Fibroblast of peridontal ligament (primary cell): ENCODE data around the gene CD5L.

Source experiments
- DNase-seq: peaks from one replicate; pipeline ENCODE4 v3.0.0-alpha.2; 2010; ENCODE audit errors: extremely low read depth

Gene CD5L

DNA sequence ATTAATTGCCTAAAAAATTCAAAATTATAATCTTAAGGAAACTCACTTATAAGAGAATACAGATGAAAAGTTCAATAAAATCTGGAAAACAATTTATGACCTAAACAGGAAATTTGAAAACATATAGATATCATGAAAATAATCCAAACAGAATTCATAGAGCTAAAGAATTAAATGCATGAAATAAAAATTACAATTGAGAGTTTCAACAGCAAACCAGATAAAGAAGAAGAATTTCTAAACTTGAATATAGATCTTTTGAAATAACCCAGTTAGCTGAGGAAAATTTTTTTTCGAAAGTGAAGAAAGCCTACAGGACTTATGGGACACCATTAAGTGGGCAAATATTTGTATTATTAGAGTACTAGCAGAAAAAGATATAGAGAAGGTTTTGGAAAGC is 28.3 kb downstream of the CD5L start:
- no peak for DNase-seq

DNA sequence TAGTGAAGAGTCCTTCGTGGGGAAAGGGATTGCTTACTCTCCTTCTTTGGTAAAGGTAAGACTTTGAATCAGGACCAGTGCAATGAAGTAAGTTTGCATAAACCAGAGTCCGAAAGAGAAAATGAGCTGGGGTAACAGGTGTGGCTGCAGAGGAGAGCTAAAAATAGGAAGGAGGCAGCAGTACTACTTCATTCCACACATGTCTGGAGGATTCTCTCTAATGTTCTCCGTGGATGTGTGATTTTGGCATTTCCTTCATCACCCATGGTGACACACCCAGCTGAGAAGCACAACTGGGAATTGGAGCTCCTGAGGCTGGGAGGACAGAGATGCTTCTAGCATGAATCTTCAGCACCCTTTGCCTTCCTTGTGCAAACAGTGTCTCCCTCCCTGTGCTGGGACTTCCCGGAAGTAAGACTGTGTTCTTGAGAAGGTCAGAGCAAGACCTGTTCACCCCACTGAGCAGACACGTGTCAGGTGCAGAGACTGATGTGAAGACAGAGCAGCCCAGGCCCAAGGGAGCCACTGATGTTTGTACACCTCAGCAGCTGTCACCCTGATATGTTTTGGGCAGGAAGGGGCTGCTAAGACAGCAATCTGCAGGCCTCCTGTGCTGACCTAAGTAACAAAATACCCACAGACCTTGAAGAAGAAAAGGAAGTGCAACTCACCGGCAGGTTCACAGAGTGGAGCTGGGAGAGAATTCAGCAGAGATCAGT is 35.0 kb downstream of the CD5L start:
- DNase-seq = no peak

DNA sequence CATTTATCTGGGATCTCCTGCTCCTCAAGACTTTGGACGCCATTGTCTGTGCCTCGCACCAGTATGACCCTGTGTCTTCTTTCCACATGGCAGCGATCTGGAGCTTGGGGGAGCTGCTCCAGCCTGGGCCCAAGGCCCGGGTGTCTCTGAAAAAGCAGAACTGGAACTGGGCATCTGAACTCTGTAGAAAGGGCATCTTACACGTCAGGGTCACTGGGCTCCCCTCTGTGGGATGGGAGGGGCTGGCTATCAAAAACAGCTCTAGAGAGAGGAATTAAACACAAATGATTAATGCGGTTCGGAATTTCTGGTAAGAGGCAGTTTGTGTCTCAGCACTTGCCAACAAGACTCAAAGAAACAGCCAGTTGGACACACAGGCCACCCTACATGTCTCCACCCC is 37.8 kb downstream of the CD5L start:
- no peak for DNase-seq

DNA sequence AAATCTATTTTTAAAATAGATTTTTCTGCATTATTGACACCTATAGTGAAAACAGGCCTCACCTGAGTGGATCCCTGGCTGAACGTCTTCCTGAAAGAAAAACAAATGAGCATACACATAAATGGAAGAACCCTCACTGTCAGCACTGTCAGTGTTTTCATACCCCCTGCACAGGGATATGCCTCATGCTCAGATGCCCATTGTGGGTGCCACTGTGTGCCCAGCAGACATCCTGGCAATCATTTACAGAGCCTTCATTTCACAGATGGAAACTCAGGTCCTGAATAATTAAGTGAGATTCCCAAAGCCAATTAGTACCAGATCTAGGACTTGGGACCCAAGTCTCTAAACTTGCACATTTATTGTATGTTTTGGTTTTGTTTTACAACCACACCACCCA is 41.6 kb downstream of the CD5L start:
- no peak for DNase-seq

DNA sequence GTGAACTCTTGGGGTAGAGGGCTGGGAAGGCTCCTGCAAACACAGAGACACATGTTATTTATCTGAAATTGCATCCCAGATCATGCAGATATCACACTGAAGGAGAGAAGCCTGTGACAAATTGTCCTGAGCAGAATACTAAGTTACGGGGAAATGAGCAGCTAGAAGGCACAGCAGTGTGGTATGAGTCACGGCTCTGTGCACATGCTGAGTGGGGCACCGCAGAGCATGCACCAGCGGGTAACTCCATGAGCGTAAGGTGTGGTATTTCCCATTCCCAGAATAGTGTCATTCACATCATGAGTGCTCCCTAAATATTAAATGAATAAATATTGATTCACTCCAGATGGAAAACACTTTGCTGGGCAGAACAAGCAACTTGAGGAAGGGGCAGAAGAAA is 43.4 kb downstream of the CD5L start:
- DNase-seq = no peak

DNA sequence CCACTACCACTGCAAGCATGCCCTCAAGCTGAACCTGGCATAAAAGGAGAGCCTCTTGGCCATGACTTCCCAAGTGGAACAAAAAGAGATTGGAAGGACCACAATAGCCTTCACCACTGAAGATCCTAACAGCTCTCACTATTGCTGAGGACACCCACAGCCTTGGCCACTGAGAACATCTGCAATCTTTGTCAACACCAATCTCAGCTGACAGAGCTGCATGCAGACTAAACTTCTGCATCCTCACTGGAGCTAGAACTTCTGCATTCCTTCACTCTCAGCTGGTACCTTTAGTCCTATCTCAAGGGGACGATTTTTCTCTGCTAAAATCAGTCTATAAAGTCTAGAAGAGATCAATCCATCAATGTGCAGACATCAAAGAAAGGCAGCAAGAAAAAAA is 56.4 kb downstream of the CD5L start:
- DNase-seq = no peak

DNA sequence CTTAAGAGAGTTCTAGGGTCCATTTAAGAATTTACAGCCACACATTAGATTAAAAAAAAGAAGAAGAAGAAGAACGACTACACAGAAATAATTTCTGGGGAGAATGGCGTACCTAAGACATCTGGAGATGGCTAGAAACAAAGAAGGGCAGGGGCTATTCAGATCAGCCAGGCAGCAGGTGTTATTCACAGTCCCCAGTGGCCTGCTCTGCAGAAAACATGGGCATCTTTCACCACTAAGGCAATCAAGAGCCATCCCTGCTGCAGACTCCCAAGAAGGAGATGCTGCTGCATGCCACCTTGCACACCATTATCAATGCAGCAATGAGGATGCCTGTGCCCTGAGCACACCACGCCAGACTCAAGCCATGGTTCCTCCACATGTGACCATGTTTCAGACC is 56.8 kb downstream of the CD5L start:
- DNase-seq = no peak

DNA sequence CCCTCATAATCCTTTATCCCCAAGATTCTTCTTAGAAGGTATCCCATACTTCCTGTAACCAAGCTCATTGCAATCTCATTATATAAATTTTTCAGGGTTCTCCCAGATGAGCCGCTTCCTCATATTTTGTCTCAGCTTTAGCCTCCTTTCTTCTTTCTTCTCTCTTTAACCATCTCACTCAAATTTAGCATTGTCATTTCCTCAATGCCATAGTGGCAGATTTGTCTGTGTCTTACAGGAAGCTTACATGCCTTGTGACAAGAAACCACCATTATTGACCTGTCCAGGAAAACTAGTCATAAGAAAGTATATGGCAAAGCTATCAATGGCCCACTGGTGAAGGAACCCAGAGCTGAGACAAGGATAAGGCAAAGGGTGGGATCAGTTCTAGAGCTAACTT is 58.7 kb downstream of the CD5L start:
- no peak for DNase-seq

DNA sequence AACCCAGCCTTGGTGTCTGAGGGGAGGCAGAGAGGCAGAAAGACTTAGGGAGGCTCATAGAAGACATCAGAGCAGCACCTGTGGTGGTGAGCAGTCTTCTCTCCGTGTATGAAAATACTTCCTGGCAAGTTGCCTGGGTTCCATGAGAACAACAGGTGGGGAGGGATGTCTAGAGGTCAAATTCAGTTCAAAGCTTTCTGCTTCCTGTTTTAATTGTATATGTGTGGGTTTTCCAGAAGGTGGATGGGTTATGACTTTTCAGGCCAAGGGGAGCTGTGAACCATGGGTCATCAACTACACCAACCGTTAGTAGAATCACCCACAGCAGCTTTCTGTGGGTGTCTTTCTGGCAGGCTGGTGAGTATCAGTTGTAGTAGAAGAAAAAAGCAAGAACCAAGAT is 60.6 kb downstream of the CD5L start:
- no peak for DNase-seq
